K562 (cell line): ENCODE measurements around the gene NDOR1. TPM values are rescaled to one million over a fixed set of nuclear protein-coding genes. Genes with fewer than 3 reads are reported as not detected.
A peak's percentile ranks its signal among the peaks of the same experiment; 100 is the strongest.

Source experiments
- BHLHE40 ChIP-seq: IDR thresholded peaks from 2 replicates; pipeline ENCODE4 v1.6.1; 2011; ENCODE audit warnings: low read length, improper control_type of control experiment
- ETV5 ChIP-seq: sonication (generic); formaldehyde crosslinking; IDR thresholded peaks from 2 replicates; pipeline ENCODE4 v1.4.0; 2020; ENCODE audit warnings: low read depth, mild to moderate bottlenecking, missing genetic modification reagents
- HMGN3 ChIP-seq: IDR thresholded peaks from 2 replicates; pipeline ENCODE4 v1.6.1; 2011; ENCODE audit warnings: borderline replicate concordance, low read depth, mild to moderate bottlenecking, mixed read lengths, low read length; ENCODE audit not compliant: insufficient read length; ENCODE audit errors: extremely low read depth
- ZNF764 ChIP-seq: fragments of 250-450 bp; sonication (Bioruptor Pico); IDR thresholded peaks from 2 replicates; pipeline ENCODE4 v1.4.0; 2020; ENCODE audit warnings: low read depth, mild to moderate bottlenecking, moderate library complexity
- polyA plus RNA-seq, 8 experiments: library from polyadenylated mRNA; depleted of rRNA in 4 of 8; stranded (reverse) in 5 of 8; unstranded in 3 of 8; fragments of >200 nt; fragmentation: Nextera tagmentation in 2 of 8; fragmentation: Illumina TruSeq in 1 of 8; extraction: Ambion mirVana in 2 of 8; extraction: Trizol in 1 of 8; gene quantifications; 2 replicates each; pipeline versions ENCODE4 v1.2.1 to v1.2.3, GENCODE V29; 2011 to 2014; ENCODE audit warnings: inconsistent platforms in 1 of 8, missing spikeins in 1 of 8
- total RNA-seq, 7 experiments: library from RNA; depleted of rRNA in 6 of 7; stranded (reverse); fragments of >200 nt in 6 of 7; fragmentation: Illumina TruSeq in 2 of 7; extraction: Trizol in 2 of 7; gene quantifications; 2 replicates each; pipeline versions ENCODE4 v1.2.1 to v1.2.3, GENCODE V29; 2011 to 2021; ENCODE audit warnings: low replicate concordance in 1 of 7
- TF ChIP-seq, protein P1 (sequence below): fragments of 450-650 bp; formaldehyde crosslinking; IDR thresholded peaks from 2 replicates; pipeline ENCODE4 v1.4.0; 2020; ENCODE audit warnings: mild to moderate bottlenecking, moderate library complexity
- TF ChIP-seq, protein P2 (sequence below), 3 experiments: fragments of 200-800 bp in 1 of 3; fragments of 250-450 bp in 1 of 3; fragments of 450-650 bp in 1 of 3; sonication (Bioruptor Pico) in 1 of 3; sonication (Bioruptor generic) in 1 of 3; formaldehyde crosslinking in 1 of 3; IDR thresholded peaks; 2 replicates each; pipeline versions ENCODE4 v1.6.1 to v1.8.0; 2016 to 2022; ENCODE audit warnings: mild to moderate bottlenecking in 2 of 3, missing genetic modification characterization in 2 of 3, missing compliant biosample characterization in 1 of 3, moderate library complexity in 1 of 3
- TF ChIP-seq, protein P3 (sequence below), 2 experiments: fragments of 250-450 bp in 1 of 2; fragments of 450-650 bp in 1 of 2; sonication (Bioruptor Pico) in 1 of 2; IDR thresholded peaks; 2 replicates each; pipeline versions ENCODE4 v1.6.1 to v1.8.0; 2016 to 2021; ENCODE audit warnings: mild to moderate bottlenecking in 2 of 2, moderate library complexity in 2 of 2, missing compliant biosample characterization in 1 of 2, missing genetic modification characterization in 1 of 2
- TF ChIP-seq, protein P4 (sequence below), 2 experiments: fragments of 450-650 bp in 1 of 2; sonication (generic) in 1 of 2; formaldehyde crosslinking in 1 of 2; IDR thresholded peaks; 2 replicates each; pipeline versions ENCODE4 v1.7.1 to v1.9.0; 2016 to 2022; ENCODE audit warnings: inconsistent platforms in 1 of 2, mild to moderate bottlenecking in 1 of 2, missing genetic modification reagents in 1 of 2

Gene NDOR1
- total and polyA plus RNA-seq, 9 of the 15 experiments (the other 6 are each of a cell fraction or from before 2014, with no cell fraction given), result 0.06 to 36.9 (median 6.9) TPM

DNA sequence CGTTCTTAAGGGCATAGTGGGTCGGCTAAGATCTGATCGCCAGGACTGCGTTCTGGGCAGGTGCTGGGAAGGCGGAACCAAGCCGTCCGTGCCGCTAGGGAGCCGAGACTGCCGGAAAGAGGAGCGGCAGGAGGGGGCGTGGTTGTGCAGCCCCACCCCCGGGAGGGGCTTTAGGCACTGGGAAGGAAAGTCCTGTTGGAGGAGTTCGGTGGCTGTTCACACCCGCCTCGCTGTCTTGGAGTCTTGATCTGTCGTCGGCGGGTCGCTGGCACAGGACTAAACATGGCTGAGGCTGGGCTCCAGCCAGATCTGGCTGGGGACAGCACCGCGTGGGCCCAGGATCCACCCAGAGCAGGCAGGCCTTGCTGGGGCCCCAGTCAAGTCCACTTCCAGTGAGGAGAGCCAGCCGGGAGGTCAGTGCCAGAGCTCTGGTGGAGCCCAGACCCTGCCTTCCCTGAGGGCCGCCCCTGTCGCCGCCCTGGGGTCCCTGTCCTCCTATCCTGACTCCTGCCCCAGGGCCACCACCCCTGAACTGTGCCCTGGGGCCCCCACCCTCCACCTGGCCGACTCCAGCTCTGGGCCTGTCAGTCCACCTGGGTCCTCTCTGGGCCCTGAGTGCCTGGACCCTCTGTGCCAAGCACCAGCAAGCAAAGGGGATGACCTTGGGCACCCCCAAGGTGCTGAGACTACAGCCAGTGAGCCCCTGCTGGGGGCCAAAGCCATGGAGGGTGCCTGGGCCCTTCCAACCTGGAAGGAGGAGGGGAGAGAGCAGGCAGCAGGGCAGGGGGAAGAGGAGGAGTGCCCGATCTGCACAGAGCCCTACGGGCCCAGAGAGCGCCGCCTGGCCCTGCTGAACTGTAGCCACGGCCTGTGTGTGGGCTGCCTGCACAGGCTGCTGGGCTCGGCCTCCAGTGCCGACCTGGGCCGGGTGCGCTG, 12.0 kb downstream of the NDOR1 start (continued):
- TF ChIP-seq, protein P1, sequence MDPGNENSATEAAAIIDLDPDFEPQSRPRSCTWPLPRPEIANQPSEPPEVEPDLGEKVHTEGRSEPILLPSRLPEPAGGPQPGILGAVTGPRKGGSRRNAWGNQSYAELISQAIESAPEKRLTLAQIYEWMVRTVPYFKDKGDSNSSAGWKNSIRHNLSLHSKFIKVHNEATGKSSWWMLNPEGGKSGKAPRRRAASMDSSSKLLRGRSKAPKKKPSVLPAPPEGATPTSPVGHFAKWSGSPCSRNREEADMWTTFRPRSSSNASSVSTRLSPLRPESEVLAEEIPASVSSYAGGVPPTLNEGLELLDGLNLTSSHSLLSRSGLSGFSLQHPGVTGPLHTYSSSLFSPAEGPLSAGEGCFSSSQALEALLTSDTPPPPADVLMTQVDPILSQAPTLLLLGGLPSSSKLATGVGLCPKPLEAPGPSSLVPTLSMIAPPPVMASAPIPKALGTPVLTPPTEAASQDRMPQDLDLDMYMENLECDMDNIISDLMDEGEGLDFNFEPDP (CRISPR knock-in tag), result no peak
- TF ChIP-seq HMGN3 (peak; percentile 52), ZNF764 (CRISPR knock-in tag) (no peak), BHLHE40 (peak; percentile 83), ETV5 (CRISPR knock-in tag) (peak; percentile 57; the same call in 1 of the 2 replicates)
- TF ChIP-seq, protein P2, sequence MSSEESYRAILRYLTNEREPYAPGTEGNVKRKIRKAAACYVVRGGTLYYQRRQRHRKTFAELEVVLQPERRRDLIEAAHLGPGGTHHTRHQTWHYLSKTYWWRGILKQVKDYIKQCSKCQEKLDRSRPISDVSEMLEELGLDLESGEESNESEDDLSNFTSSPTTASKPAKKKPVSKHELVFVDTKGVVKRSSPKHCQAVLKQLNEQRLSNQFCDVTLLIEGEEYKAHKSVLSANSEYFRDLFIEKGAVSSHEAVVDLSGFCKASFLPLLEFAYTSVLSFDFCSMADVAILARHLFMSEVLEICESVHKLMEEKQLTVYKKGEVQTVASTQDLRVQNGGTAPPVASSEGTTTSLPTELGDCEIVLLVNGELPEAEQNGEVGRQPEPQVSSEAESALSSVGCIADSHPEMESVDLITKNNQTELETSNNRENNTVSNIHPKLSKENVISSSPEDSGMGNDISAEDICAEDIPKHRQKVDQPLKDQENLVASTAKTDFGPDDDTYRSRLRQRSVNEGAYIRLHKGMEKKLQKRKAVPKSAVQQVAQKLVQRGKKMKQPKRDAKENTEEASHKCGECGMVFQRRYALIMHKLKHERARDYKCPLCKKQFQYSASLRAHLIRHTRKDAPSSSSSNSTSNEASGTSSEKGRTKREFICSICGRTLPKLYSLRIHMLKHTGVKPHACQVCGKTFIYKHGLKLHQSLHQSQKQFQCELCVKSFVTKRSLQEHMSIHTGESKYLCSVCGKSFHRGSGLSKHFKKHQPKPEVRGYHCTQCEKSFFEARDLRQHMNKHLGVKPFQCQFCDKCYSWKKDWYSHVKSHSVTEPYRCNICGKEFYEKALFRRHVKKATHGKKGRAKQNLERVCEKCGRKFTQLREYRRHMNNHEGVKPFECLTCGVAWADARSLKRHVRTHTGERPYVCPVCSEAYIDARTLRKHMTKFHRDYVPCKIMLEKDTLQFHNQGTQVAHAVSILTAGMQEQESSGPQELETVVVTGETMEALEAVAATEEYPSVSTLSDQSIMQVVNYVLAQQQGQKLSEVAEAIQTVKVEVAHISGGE (CRISPR knock-in tag; IDR thresholded peaks at IDR 0.05), result peak; percentile 44 to 96 (median 81); a peak in 4 of 6 replicates
- TF ChIP-seq, protein P3, sequence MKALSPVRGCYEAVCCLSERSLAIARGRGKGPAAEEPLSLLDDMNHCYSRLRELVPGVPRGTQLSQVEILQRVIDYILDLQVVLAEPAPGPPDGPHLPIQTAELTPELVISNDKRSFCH (CRISPR knock-in tag; IDR thresholded peaks at IDR 0.05), result no peak
- TF ChIP-seq, protein P3 (tag; IDR thresholded peaks at IDR 0.05), result 0 out of 2 replicates have a peak, but pooled peaks have one; percentile 21
- TF ChIP-seq, protein P4, sequence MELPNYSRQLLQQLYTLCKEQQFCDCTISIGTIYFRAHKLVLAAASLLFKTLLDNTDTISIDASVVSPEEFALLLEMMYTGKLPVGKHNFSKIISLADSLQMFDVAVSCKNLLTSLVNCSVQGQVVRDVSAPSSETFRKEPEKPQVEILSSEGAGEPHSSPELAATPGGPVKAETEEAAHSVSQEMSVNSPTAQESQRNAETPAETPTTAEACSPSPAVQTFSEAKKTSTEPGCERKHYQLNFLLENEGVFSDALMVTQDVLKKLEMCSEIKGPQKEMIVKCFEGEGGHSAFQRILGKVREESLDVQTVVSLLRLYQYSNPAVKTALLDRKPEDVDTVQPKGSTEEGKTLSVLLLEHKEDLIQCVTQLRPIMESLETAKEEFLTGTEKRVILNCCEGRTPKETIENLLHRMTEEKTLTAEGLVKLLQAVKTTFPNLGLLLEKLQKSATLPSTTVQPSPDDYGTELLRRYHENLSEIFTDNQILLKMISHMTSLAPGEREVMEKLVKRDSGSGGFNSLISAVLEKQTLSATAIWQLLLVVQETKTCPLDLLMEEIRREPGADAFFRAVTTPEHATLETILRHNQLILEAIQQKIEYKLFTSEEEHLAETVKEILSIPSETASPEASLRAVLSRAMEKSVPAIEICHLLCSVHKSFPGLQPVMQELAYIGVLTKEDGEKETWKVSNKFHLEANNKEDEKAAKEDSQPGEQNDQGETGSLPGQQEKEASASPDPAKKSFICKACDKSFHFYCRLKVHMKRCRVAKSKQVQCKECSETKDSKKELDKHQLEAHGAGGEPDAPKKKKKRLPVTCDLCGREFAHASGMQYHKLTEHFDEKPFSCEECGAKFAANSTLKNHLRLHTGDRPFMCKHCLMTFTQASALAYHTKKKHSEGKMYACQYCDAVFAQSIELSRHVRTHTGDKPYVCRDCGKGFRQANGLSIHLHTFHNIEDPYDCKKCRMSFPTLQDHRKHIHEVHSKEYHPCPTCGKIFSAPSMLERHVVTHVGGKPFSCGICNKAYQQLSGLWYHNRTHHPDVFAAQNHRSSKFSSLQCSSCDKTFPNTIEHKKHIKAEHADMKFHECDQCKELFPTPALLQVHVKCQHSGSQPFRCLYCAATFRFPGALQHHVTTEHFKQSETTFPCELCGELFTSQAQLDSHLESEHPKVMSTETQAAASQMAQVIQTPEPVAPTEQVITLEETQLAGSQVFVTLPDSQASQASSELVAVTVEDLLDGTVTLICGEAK (IDR thresholded peaks at IDR 0.05), result peak; percentile 84
- TF ChIP-seq, protein P4 (CRISPR knock-in tag; IDR thresholded peaks at IDR 0.05), result no peak
